Sigmoid colon (tissue), 7 donors: ENCODE results near the gene CTNNBL1. TPM values are rescaled to one million over a fixed set of nuclear protein-coding genes. Genes with fewer than 3 reads are reported as not detected.

Source experiments
- DNase-seq: peaks from one replicate; pipeline ENCODE4 v3.0.0-alpha.2; 2019
- H3K27ac ChIP-seq, 4 donors: fragments of 200-600 bp; sonication (generic); one replicate each; pipeline ENCODE4 v1.5.1; 2016 to 2019; ENCODE audit warnings: mild to moderate bottlenecking in 1 of 4
- H3K27me3 ChIP-seq, 3 donors: fragments of 200-600 bp; sonication (generic); one replicate each; pipeline ENCODE4 v1.5.1; 2019; ENCODE audit warnings: mild to moderate bottlenecking in 1 of 3
- H3K36me3 ChIP-seq, 4 donors: fragments of 200-600 bp; sonication (generic); one replicate each; pipeline ENCODE4 v1.5.1; 2016 to 2019
- H3K4me1 ChIP-seq, 4 donors: fragments of 200-600 bp; sonication (generic); one replicate each; pipeline ENCODE4 v1.5.1; 2017 to 2019
- H3K4me3 ChIP-seq, 4 donors: fragments of 200-600 bp; sonication (generic); one replicate each; pipeline ENCODE4 v1.5.1; 2017 to 2019; ENCODE audit warnings: mild to moderate bottlenecking in 2 of 4, moderate library complexity in 1 of 4
- H3K9me3 ChIP-seq, 4 donors: fragments of 200-600 bp in 3 of 4; sonication (generic) in 3 of 4; one replicate each; pipeline versions ENCODE4 v1.5.1 to v1.6.1; 2013 to 2019
- CTCF ChIP-seq, 4 experiments: fragments of 450-650 bp in 3 of 4; fragments of 200-600 bp in 1 of 4; IDR thresholded peaks; one replicate each; pipeline ENCODE4 v1.5.1; 2016 to 2019; ENCODE audit warnings: antibody characterized with exemption in 4 of 4, mild to moderate bottlenecking in 3 of 4, moderate library complexity in 2 of 4
- EP300 ChIP-seq, 4 donors: sonication (generic); formaldehyde crosslinking; IDR thresholded peaks; one replicate each; pipeline ENCODE4 v1.6.1; 2017; ENCODE audit warnings: antibody characterized with exemption in 4 of 4
- POLR2A ChIP-seq, 2 donors: fragments of 450-650 bp; IDR thresholded peaks; one replicate each; pipeline ENCODE4 v1.6.1; 2016; ENCODE audit warnings: antibody characterized with exemption in 2 of 2, mild to moderate bottlenecking in 2 of 2, moderate library complexity in 2 of 2
- POLR2AphosphoS5 ChIP-seq, 4 donors: sonication (generic); formaldehyde crosslinking; IDR thresholded peaks; one replicate each; pipeline ENCODE4 v1.6.1; 2017; ENCODE audit warnings: antibody characterized with exemption in 4 of 4
- WGBS, 2 donors: extraction: QIAGEN DNeasy Blood & Tissue Kit; methylation state at CpG; one replicate each; pipeline ENCODE4 v1.1.7; 2013; 5-methylcytosine and 5-hydroxymethylcytosine counted together
- intact Hi-C: fragments of 100-400 bp; cut with DNase I; formaldehyde crosslinking; loops from one replicate; pipeline ENCODE4 v1.15.1; 2023
- polyA plus RNA-seq, 3 donors: library from polyadenylated mRNA; stranded (reverse); fragments of 200-250 nt; gene quantifications; one replicate each; pipeline ENCODE4 v1.2.3, GENCODE V29; 2013
- total RNA-seq, 4 donors: library from RNA; depleted of rRNA; stranded (reverse); fragments of >200 nt; gene quantifications; one replicate each; pipeline ENCODE4 v1.1.0, GENCODE V29; 2016
- donor health status: healthy with polysubstance abuse.
- donor health status: Bipolar disorder and iron deficiency.
- donor health status: healthy.

The CTNNBL1 gene
- total and polyA plus RNA-seq, 7 donors, result 27.3 to 47.9 (median 34.8) TPM

GRCh38 chr20:37890108-37890507 lies 196.3 kb downstream of the CTNNBL1 start:
- DNase-seq, result no peak
- Histone ChIP-seq H3K36me3 (no peaks in the 10 kb centered on the region), H3K4me3 (no peak overlapping the region), H3K27ac (no peak overlapping the region), H3K4me1 (peaks cover 0 to 12% (median 5%) of the 10 kb centered on the region in 4 donors), H3K9me3 (no peaks in the 10 kb centered on the region), H3K27me3 (no peaks in the 10 kb centered on the region)
- intact Hi-C loops, result no loop called here
- TF ChIP-seq POLR2A (IDR thresholded peaks at IDR 0.05) (no peak), POLR2AphosphoS5 (IDR thresholded peaks at IDR 0.05) (no peak), CTCF (IDR thresholded peaks at IDR 0.05) (no peak), EP300 (IDR thresholded peaks at IDR 0.05) (no peak)
- WGBS, 2 donors, result 77 to 83% methylated on average over 5 of the region's 5 CpGs

- 66 to 81% methylated on average over 13 of the region's 13 CpGs for WGBS, 2 donors
- TF ChIP-seq POLR2AphosphoS5 (IDR thresholded peaks at IDR 0.05), result peak in 3 of 4 donors; percentile 56 to 78 (median 58)
- no peak for TF ChIP-seq CTCF (IDR thresholded peaks at IDR 0.05)
- no peak for TF ChIP-seq POLR2A (IDR thresholded peaks at IDR 0.05)
- TF ChIP-seq EP300 (IDR thresholded peaks at IDR 0.05), result no peak
- DNase-seq, result no peak
Measured at GRCh38 chr20:37890643-37891042, 196.8 kb downstream of the CTNNBL1 start.

GRCh38 chr20:37892001-37892400 lies 198.2 kb downstream of the CTNNBL1 start:
- no peak overlapping the region for H3K4me3 ChIP-seq
- H3K9me3 ChIP-seq, result no peaks in the 10 kb centered on the region
- no peaks in the 10 kb centered on the region for H3K36me3 ChIP-seq
- H3K27ac ChIP-seq, result no peak overlapping the region
- peaks cover 0 to 15% (median 6%) of the 10 kb centered on the region in 4 donors for H3K4me1 ChIP-seq
- TF ChIP-seq POLR2AphosphoS5 (IDR thresholded peaks at IDR 0.05) (no peak), POLR2A (IDR thresholded peaks at IDR 0.05) (no peak), EP300 (IDR thresholded peaks at IDR 0.05) (no peak), CTCF (IDR thresholded peaks at IDR 0.05) (no peak)
- no peak for DNase-seq
- intact Hi-C loops, result no loop called here
- no peaks in the 10 kb centered on the region for H3K27me3 ChIP-seq
- 27 to 55% methylated on average over 9 of the region's 9 CpGs for WGBS, 2 donors

More at GRCh38 chr20:37890643-37891042, 196.8 kb downstream of the CTNNBL1 start:
- H3K36me3 ChIP-seq, result no peaks in the 10 kb centered on the region
- H3K4me3 ChIP-seq, result no peak overlapping the region
- H3K4me1 ChIP-seq, result peaks cover 0 to 12% (median 5%) of the 10 kb centered on the region in 4 donors
- H3K27me3 ChIP-seq, result no peaks in the 10 kb centered on the region
- no peaks in the 10 kb centered on the region for H3K9me3 ChIP-seq
- no peak overlapping the region for H3K27ac ChIP-seq
- intact Hi-C loops, result no loop called here

- H3K4me1 ChIP-seq, result peaks cover 0 to 32% (median 20%) of the 10 kb centered on the region in 4 donors
- no peak overlapping the region for H3K27ac ChIP-seq
- no peaks in the 10 kb centered on the region for H3K36me3 ChIP-seq
- no peak overlapping the region for H3K4me3 ChIP-seq
- H3K27me3 ChIP-seq, result no peaks in the 10 kb centered on the region
- WGBS, 2 donors, result 79 to 85% methylated on average over 5 of the region's 5 CpGs
- intact Hi-C loops, result no loop called here
- no peak for DNase-seq
- no peak for TF ChIP-seq POLR2A (IDR thresholded peaks at IDR 0.05)
- TF ChIP-seq EP300 (IDR thresholded peaks at IDR 0.05), result no peak
- no peak for TF ChIP-seq POLR2AphosphoS5 (IDR thresholded peaks at IDR 0.05)
- TF ChIP-seq CTCF (IDR thresholded peaks at IDR 0.05), result no peak
- H3K9me3 ChIP-seq, result no peaks in the 10 kb centered on the region
Measured at GRCh38 chr20:37893566-37894241, 199.9 kb downstream of the CTNNBL1 start.
